Measurements from ENCODE around the gene AGBL4.

Gene AGBL4

GRCh38 chr1:48498096-48498791 is 1525.5 kb downstream of the AGBL4 start:
- FAIRE-seq = peak; percentile 75

GRCh38 chr1:48495911-48496310 is 1527.8 kb downstream of the AGBL4 start:
- no peak for FAIRE-seq

- FAIRE-seq = no peak
Observed at GRCh38 chr1:48495166-48495565, 1528.6 kb downstream of the AGBL4 start.

- FAIRE-seq = no peak
Observed at GRCh38 chr1:48493970-48494769, 1529.6 kb downstream of the AGBL4 start.

- FAIRE-seq = no peak
Observed at GRCh38 chr1:48493041-48493440, 1530.7 kb downstream of the AGBL4 start.

- no peak for FAIRE-seq
Observed at GRCh38 chr1:48492392-48492791, 1531.4 kb downstream of the AGBL4 start.

- no peak for FAIRE-seq
Observed at GRCh38 chr1:48488721-48489120, 1535.0 kb downstream of the AGBL4 start.
